Body of pancreas (tissue), 4 donors: Measurements from ENCODE around the gene FAM200A.

Source experiments
- CTCF ChIP-seq, 7 experiments: fragments of 450-650 bp in 4 of 7; fragments of 200-600 bp in 3 of 7; sonication (generic) in 3 of 7; IDR thresholded peaks; one replicate each; pipeline ENCODE4 v1.5.1; 2016 to 2019; ENCODE audit warnings: antibody characterized with exemption in 7 of 7
- POLR2A ChIP-seq, 3 donors: fragments of 450-650 bp; IDR thresholded peaks; one replicate each; pipeline ENCODE4 v1.6.1; 2016; ENCODE audit warnings: antibody characterized with exemption in 3 of 3, mild to moderate bottlenecking in 2 of 3

- TF ChIP-seq POLR2A (IDR thresholded peaks at IDR 0.05) (no peak), CTCF (IDR thresholded peaks at IDR 0.05) (no peak)
Measured at GRCh38 chr7:99554939-99555338, 3.0 kb upstream of the FAM200A start.
